K562 (cell line): Measurements from ENCODE around the gene ATP1A3. TPM values are rescaled to one million over a fixed set of nuclear protein-coding genes. Genes with fewer than 3 reads are reported as not detected.

Source experiments
- GABPB2 ChIP-seq: fragments of 250-450 bp; sonication (Bioruptor Pico); conservative IDR thresholded peaks from 2 replicates; pipeline ENCODE4 v1.5.1; 2021; ENCODE audit warnings: mild to moderate bottlenecking
- JUND ChIP-seq, 2 experiments: IDR thresholded peaks; 2 replicates in 1 of 2; 3 replicates in 1 of 2; pipeline ENCODE4 v1.6.1; 2011; ENCODE audit warnings: borderline replicate concordance in 2 of 2, low read depth in 2 of 2, low read length in 2 of 2, improper control_type of control experiment in 1 of 2, missing biosample characterization in 1 of 2, missing genetic modification characterization in 1 of 2, missing genetic modification reagents in 1 of 2
- MAX ChIP-seq: sonication (generic); formaldehyde crosslinking; IDR thresholded peaks from 2 replicates; pipeline ENCODE4 v1.9.0; 2022; ENCODE audit warnings: mild to moderate bottlenecking, missing genetic modification reagents
- NCOA6 ChIP-seq: fragments of 450-650 bp; IDR thresholded peaks from 2 replicates; pipeline ENCODE4 v1.6.1; 2017; ENCODE audit warnings: mild to moderate bottlenecking
- PKNOX1 ChIP-seq: fragments of 450-650 bp; IDR thresholded peaks from 2 replicates; pipeline ENCODE4 v1.6.1; 2016
- RERE ChIP-seq: sonication (generic); formaldehyde crosslinking; IDR thresholded peaks from 2 replicates; pipeline ENCODE4 v1.8.0; 2023; ENCODE audit warnings: missing genetic modification reagents, mild to moderate bottlenecking, borderline replicate concordance
- SMAD1 ChIP-seq: fragments of 150-350 bp; IDR thresholded peaks from 2 replicates; pipeline ENCODE4 v1.6.1; 2014; ENCODE audit warnings: low read length, low read depth; ENCODE audit not compliant: partially characterized antibody
- ZBTB34 ChIP-seq: fragments of 250-450 bp; sonication (Bioruptor Pico); IDR thresholded peaks from 2 replicates; pipeline ENCODE4 v1.8.0; 2021; ENCODE audit warnings: mild to moderate bottlenecking, moderate library complexity
- ZKSCAN1 ChIP-seq: fragments of 150-350 bp; IDR thresholded peaks from 2 replicates; pipeline ENCODE4 v1.6.1; 2016; ENCODE audit warnings: low read depth, low read length
- ZNF263 ChIP-seq: sonication (generic); formaldehyde crosslinking; IDR thresholded peaks from 2 replicates; pipeline ENCODE4 v1.8.0; 2022; ENCODE audit warnings: mild to moderate bottlenecking, missing genetic modification reagents, borderline replicate concordance
- ZNF347 ChIP-seq: fragments of 450-650 bp; formaldehyde crosslinking; IDR thresholded peaks from 2 replicates; pipeline ENCODE4 v1.4.0; 2020; ENCODE audit warnings: low read depth, mild to moderate bottlenecking, moderate library complexity
- polyA plus RNA-seq, 8 experiments: library from polyadenylated mRNA; depleted of rRNA in 4 of 8; stranded (reverse) in 5 of 8; unstranded in 3 of 8; fragments of >200 nt; fragmentation: Nextera tagmentation in 2 of 8; fragmentation: Illumina TruSeq in 1 of 8; extraction: Ambion mirVana in 2 of 8; extraction: Trizol in 1 of 8; gene quantifications; 2 replicates each; pipeline versions ENCODE4 v1.2.1 to v1.2.3, GENCODE V29; 2011 to 2014; ENCODE audit warnings: inconsistent platforms in 1 of 8, missing spikeins in 1 of 8
- total RNA-seq, 7 experiments: library from RNA; depleted of rRNA in 6 of 7; stranded (reverse); fragments of >200 nt in 6 of 7; fragmentation: Illumina TruSeq in 2 of 7; extraction: Trizol in 2 of 7; gene quantifications; 2 replicates each; pipeline versions ENCODE4 v1.2.1 to v1.2.3, GENCODE V29; 2011 to 2021; ENCODE audit warnings: low replicate concordance in 1 of 7

Gene ATP1A3
- total and polyA plus RNA-seq, 9 of the 15 experiments (the other 6 are each of a cell fraction or from before 2014, with no cell fraction given) = 0.03 to 1.0 (median 0.17) TPM; not detected in 3

GRCh38 chr19:41959056-41960053 lies 34.7 kb downstream of the ATP1A3 start, which contains the start of gene RABAC1 (continued):
- peak; percentile 63 for TF ChIP-seq PKNOX1
- no peak for TF ChIP-seq RERE (CRISPR knock-in tag)
- TF ChIP-seq ZBTB34 (CRISPR knock-in tag) = no peak
- TF ChIP-seq ZKSCAN1 = no peak
- peak; percentile 64 for TF ChIP-seq JUND (IDR thresholded peaks at IDR 0.05; ENCODE audit: borderline replicate concordance, low read depth, low read length)
- TF ChIP-seq JUND (tag; IDR thresholded peaks at IDR 0.05; ENCODE audit: borderline replicate concordance, low read depth, low read length) = peak; percentile 53; the same call in 2 of the 3 replicates
- no peak for TF ChIP-seq ZNF347 (CRISPR knock-in tag)
- TF ChIP-seq SMAD1 = no peak
- no peak for TF ChIP-seq GABPB2 (CRISPR knock-in tag)
- no peak for TF ChIP-seq MAX (CRISPR knock-in tag)
- TF ChIP-seq NCOA6 = peak; percentile 67; the same call in 1 of the 2 replicates
- no peak; the same call in 1 of the 2 replicates for TF ChIP-seq ZNF263 (CRISPR knock-in tag)
